Endothelial cell of hepatic sinusoid (primary cell): ENCODE measurements around the gene TACSTD2.
"Not testable (repeated sequence)": the region's sequence is repeated elsewhere in the genome, so short reads cannot be mapped to it uniquely, and the experiment has no call there.

Source experiments
- in situ Hi-C: cut with HindIII; loops from 2 replicates; pipeline ENCODE4 v1.10.0; 2017; ENCODE audit warnings: low sequenced_read_pairs

The TACSTD2 gene

DNA sequence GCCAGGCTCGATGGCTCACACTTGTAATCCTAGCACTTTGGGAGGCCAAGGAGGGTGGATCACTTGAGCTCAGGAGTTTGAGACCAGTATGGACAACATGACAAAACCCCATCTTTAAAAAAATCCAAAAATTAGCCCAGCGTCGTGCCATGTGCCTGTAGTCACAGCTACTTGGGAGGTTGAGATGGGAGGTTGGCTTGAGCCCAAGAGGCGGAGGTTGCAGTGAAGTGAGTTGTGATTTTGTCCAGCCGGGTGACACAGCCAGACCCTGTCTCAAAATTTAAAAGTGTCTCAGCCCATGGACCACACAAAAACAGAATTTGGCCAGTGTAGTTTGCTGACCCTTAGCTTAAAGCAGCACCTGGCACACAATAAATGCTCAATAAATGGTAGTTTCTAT, 11.3 kb upstream of the TACSTD2 start:
- in situ Hi-C loops: no loop called here

DNA sequence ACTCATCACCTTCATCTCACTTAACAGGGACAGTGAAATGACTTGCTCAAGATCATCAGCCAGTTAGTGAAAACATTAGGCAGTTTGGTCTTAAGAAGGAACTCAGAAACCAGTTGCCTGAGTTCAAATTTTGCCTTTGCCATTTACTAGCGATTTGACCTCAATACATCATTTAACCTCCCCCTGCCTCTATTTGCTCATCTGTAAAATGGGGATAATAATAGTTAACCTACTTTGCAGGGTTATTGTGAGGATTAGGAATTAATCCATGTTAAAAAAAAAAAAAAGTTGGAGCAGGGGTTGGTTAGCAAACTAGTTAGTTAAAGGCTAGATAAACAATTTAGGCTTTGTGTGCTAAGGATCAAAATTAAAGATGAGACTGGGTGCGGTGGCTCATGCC, 10.6 kb upstream of the TACSTD2 start:
- in situ Hi-C loops: no loop called here

DNA sequence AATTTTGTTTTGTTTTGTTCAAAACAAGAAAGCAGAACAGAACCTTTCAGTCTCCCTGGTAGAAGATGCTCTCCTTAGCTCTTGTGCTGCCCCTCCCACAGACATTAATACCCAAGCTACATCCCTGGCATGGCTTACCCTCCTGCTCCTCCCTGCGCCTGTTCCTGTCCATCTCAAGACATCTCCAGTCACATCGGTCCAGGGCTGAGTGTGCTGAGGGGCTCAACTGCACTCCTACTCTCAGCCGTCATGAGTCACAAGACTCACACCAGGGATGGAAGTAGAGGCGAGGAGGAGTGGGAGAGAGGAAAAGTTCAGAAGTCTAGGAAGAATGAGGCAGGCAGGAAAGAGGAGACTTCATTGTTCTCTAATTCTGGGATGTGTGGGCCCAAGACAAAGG, 9.2 kb upstream of the TACSTD2 start:
- in situ Hi-C loops: no loop called here

DNA sequence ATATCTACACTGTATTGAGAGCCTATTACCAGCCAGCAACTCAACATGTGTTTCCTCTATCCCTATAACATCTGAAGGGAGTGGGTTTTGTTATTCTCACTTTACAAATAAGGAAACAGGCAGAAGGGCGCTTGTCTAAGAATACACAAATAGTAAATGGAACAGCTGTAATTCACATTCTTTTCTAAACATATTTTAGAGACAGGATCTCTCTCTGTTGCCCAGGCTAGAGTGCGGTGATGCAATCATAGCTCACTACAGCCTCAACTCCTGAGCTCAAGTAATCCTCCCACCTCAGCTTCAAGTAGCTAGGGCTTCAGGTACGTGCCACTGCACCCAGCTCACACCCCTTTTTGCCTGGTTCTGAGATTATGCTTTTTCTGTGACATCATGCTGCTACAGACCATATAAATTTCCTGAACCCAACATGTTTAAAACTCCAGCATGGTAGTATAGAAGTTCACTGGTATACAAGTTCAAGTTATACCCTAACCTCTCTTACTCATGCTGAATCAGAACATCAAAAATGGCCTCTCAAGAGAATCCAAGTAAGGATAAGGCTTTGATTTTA, 8.6 kb upstream of the TACSTD2 start:
- in situ Hi-C loops: no loop called here

DNA sequence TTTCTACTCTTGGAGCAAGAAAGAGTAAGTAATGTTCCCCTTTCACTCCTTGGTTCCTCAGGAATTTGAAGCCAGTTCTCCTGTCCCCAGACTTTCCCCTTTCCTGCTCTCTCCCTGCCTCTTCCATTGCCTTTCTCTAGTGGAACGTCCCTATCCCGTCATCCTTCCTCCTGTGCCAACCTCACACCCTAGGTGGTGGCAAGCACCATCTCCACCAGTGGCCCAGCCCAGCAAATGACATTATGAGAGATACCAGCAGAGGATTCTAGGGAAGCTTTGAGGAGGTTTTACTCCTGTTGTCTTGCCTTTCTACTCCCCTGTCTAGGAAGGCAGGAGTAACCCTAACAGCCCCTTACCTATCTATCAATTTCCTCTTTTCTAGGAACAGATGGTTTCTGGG, 8.1 kb upstream of the TACSTD2 start:
- in situ Hi-C loops: no loop called here

DNA sequence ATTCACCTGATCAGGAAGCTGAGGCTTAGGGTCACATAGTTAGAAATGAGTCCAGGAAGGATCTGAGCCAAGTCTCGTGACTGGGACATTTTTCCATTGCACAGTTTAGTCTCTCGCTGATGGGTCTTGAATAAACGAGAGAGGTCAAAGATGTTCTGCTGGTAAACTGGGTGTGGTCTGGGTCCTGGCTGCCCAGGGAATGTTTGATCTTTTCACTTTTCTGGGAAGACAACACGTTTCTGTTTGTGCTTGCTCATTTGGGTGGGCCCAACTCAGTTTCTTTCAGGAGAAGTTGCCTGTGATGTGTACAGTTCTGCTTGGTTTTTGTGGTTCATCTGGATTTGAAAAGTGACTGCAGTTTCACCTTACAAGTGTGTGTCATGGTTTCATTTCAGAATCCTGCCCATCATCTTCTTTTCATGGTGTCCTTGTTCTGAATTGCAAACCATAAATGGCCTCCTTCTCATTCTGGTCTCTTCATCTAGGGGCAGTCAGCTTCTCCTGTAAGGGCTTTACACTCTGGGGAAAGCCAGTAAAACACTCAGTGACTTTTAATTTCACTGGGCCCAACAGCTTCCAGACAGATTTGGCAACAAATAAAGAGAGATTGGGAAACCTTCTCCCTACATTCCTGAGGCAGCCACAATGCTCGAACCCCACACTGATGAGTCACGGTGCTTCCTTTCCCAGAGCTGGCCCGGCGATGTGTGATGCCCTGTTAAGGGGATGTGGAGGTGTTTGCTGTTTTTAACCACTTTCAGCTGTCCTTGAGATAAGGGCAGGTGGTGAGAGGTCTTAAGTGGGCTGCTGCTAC, 7.2 kb upstream of the TACSTD2 start:
- in situ Hi-C loops: no loop called here

DNA sequence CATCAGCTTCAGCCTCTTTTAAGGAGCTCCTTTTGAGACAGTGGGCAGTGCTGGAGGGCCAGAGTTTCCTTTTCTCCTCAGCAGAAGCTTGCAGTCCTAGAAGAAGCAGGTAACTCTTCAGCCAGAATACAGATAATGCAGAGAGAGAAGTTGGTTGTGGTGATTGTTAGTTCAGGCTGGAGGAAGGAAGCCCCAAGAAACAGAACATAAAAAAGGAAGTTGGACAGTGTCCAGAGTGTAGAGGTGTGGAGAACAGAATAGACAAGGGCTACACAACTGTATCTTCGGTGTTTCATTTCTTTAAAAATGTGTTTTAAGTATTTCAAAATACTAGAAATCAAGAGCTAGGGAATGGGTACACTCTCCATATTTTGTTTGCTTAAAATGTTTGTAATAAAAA, 6.4 kb upstream of the TACSTD2 start:
- in situ Hi-C loops: no loop called here

DNA sequence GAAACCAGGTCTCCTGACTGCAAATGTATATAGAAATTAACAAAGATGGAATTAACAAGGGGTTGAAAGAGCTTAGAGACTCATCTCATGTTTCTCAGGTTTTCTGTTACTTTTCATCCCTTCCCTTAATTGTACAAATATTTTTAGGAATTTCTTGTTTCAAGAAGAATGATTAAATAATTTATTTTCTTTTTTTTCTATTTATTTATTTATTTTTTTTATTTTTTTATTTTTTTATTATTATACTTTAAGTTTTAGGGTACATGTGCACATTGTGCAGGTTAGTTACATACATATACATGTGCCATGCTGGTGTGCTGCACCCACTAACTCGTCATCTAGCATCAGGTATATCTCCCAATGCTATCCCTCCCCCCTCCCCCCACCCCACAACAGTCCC, 5.1 kb upstream of the TACSTD2 start:
- in situ Hi-C loops: not testable (repeated sequence)

DNA sequence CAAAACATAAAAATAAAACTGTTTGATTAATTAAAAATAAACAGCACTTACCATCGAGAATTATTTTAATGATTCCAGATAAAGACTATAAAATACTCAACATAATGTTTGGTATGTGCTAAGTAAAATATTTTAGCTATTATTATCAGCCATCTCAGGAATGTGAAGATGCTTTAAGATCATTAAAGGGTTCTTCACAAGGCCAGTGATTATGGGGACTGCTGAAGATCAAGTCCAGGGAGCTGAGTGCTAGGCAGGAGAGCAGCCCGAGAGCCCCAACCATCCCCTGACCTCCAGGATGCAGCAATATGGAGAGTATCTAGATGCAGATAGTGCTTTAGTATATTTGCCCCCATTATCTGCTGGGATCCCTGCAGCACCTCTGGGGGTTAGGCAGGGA, 4.6 kb upstream of the TACSTD2 start:
- in situ Hi-C loops: no loop called here

DNA sequence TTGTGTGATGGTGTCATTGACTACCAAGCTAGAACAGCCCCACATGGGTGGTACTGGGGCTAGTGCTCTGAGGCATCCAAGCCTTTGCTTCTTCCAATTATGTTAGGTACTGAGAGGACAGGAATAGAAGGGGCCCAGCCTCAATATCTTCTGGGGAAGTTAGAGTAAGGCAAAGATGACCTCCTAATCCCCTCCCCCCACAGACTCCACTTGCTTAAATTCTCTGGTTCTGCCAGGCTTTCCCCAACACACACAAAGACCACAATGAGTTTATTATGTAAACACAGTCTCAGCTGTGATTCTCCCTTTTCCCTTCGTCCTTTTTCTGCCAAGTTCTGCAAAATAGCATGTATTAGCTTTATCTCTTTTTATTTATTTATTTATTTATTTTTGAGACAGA, 3.1 kb upstream of the TACSTD2 start:
- in situ Hi-C loops: no loop called here

DNA sequence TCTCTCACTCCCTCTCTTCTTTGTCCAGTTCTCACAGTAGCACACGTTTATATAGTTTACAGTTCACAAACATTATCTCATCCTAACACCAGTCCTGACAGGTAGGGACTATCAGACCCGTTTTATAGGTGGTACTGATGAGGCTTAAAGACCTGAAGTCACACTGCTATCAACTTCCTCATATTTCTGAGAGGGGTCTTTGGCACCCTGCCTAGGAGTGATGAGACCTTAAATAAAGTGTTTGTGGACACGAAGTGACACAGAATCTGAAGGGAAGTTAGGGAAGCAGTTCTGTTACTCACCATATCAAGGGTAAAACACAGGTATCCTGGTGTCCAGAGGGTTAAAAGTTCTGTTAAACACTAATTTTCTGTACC, 590 bp upstream of the TACSTD2 start:
- in situ Hi-C loops: no loop called here

DNA sequence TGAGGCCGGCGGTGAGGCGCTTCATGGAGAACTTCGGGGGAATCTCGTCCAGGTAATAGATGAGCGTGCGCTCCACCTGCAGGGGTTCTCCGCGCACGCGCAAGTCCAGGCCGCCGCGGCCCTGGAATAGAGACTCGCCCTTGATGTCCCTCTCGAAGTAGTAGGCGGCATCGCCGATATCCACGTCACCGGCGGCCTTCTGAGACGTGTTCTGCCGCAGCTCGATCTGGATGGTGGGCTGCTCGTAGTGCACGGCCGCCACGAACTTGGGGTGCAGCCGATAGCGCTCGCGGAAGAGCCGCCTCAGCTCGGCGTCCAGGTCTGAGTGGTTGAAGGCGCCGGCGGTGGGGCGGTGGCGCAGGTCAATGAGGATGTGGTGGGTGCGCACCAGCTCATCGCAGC, 726 bp downstream of the TACSTD2 start:
- in situ Hi-C loops: no loop called here

DNA sequence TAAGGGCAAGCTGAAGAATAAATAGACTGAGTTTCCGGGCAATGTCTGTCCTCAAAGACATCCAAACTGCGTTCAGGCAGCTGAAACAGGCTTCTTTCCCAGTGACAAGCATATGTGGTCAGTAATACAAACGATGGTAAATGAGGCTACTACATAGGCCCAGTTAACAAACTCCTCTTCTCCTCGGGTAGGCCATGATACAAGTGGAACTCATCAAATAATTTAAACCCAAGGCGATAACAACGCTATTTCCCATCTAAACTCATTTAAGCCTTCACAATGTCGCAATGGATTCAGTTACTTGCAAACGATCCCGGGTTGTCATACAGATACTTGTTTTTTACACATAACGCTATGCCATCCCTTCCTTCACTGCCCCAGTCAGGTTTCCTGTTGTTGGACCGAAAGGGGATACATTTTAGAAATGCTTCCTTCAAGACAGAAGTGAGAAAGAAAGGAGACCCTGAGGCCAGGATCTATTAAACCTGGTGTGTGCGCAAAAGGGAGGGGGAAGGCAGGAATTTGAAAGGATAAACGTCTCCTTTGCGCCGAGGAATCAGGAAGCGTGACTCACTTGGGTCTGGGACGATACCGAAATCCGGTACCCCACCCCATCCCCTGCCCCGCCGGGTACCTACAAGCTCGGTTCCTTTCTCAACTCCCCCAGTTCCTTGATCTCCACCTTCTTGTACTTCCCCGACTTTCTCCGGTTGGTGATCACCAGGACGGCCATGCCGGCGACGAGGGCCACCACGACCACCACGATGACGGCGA, 1.3 kb downstream of the TACSTD2 start:
- in situ Hi-C loops: no loop called here

DNA sequence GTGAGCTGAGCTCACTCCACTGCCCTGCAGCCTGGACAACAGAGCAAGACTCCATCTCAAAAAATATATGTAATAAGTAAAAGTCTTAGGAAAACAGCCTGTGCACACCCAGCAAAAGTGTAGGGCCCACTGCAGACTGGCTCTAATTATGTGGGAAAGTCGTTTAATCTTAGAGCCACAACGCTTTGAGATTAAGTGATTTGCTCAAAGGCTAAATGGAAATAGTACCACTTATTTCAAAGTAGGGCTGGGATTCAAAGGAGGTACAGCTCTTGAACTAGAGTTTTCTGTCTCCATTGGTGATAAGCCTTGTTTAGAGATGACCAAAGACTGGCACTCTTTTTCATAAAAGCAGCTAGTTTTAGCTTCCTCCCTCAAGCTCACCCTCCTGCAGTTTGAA, 2.2 kb downstream of the TACSTD2 start:
- in situ Hi-C loops: no loop called here

DNA sequence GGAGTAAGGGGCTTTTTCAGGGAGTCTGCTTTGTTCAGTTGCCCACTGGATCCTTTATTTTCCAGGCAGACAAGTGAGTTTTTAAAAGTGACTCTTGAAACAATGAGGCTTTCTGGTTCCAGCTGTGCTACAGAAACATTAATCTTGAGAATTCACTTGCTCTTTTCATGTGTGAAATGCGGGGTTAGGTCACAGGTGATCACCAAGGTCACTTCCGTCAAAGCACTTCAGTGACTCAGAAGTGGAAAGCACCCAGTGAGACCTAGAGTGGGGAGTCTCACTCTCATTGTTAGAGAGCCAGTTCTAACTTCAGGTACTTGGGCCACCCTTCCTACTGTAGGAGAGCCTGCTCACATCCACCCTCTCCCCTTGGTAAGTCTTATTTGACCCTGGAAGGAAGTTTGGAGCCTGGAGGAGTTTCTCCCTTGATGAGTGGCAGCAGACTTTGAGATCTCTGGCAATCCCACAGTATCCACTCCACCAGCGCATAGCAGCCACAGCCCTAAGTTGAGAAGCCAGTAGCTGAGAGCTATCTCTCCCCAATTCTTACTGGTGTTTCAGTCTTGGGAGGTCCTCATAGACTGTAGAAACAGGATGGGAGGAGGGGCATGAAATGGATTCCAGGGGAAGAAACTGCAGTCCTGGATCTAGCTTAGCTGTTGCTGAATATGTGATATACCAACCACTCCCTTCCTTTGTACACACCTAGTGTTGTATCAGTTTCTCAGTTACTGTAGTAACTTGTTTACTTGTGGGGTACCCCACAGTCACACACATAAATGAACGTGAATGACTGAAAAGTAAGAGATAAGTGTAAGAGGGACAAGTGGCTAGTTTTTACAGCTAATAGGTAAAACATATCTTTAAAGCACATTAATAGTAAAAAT, 3.1 kb downstream of the TACSTD2 start:
- in situ Hi-C loops: no loop called here

DNA sequence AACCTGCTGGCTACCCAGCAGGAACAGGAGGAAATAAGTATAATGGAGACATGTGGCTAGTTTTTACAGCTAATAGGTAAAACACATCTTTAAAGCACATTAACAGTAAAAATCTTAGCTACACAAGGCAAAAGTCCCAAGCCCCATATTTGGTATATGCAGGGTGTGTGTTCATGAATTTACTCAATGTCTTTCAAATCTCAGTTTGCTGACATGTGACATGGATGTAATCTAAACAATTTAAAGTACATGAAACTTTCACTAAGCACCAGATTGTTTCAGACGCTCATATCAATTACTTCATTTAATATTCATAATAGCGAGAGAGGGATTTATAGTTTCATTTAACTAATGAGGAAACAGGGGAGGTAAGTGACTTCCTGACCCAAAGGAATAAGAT, 3.9 kb downstream of the TACSTD2 start:
- in situ Hi-C loops: no loop called here

DNA sequence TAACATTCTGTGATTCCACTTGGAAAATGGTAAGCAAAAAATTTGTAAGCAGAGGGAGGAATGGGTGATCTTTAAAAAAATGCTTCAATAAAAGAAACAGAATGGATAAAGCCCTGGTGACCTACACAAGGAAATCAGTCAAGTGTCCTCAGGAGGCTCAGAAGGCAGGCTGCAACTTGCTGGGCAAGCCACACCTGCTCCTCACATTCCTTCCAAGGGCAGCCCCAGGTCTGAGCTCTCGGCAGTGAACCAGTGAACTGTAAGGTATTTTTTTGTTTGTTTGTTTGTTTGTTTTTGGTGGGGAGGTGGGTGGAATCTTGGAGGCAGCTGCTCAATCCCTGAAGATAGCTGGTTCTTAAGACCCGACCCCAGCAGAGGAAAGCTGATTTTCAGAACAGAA, 4.4 kb downstream of the TACSTD2 start:
- in situ Hi-C loops: no loop called here

DNA sequence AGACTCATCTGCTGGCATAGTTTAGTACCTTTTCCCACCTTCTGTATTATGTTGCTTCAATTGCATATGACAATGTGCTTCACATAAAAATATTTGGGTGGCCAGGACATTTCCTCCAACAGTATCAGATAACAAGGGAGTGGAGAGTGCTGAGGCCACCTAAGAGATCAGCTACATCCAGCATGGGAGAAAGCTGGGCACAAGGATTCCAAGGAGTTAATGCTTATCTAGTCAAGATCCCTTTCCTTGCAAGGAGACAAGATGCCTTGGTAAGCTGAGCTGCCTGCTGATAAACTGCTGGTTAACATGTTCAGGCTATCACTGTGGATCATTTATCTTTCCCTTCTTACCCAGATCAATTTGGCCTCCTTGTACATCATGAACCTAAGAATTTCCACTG, 5.4 kb downstream of the TACSTD2 start:
- in situ Hi-C loops: no loop called here

DNA sequence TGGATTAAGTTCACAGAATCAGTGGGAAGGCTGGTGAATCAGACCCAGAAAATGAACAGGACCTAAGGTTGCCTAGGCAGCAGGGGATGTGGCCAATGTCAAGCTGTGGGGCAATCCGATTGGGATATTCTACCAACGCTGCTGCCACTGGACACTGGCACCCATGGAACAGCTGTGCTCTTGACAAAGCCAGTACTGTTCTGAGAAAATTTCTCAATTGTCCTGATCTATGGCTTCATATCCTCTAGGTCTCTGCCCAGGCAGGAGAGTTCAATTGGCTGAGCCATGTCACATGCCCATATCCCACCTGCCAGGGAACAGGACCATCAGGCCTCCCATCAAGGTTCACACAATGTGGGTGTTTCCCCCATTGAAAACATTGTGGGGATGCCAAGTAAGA, 6.2 kb downstream of the TACSTD2 start:
- in situ Hi-C loops: no loop called here

DNA sequence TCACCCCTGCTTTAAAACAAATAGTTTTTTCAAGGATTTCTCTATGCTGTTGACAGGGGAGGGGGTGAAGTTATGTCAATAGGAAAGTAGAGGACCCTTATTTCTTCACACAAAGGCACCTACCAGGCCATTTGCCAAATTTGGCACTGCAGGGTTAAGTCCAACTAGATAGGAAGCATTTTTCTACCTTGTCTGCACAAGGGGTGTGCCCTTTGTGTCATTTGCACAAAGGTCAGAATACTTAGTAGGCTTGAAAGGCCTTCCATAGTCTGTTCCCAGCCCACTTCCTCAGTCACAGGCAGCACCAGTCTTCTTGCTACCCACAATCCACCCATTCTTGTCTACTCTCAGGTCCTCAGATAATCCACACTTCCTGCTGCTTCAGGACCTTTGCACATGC, 7.0 kb downstream of the TACSTD2 start:
- in situ Hi-C loops: no loop called here

DNA sequence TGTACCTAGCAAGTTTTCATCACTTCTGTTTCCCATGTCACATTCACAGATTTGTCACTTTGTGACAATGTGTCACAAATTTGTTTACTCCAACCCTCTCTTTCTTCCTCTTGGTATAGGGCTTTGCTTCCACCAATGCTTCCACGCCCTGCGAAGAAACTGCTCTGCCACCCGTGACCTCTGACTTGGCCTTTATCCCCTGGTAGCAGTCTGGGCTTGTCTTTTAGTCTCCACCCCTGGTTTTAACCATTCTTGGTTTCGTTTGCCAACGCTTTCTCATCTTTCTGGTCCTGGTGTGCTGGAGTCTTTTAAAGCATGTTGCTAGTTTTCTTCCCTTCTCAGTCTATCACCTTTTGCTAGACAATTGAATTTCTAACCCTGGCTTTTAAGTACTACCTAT, 8.1 kb downstream of the TACSTD2 start:
- in situ Hi-C loops: no loop called here
